GM19025 (cell line): ENCODE results near the gene FBLN1.
"Not testable (repeated sequence)": the region's sequence is repeated elsewhere in the genome, so short reads cannot be mapped to it uniquely, and the experiment has no call there.

Experiments
- ATAC-seq: cut with Tn5 transposase; IDR thresholded peaks from one replicate; pipeline ENCODE4 v1.9.1; 2021; ENCODE audit warnings: mild to moderate bottlenecking, low read depth, moderate library complexity; ENCODE audit not compliant: unreplicated experiment

FBLN1 gene

DNA sequence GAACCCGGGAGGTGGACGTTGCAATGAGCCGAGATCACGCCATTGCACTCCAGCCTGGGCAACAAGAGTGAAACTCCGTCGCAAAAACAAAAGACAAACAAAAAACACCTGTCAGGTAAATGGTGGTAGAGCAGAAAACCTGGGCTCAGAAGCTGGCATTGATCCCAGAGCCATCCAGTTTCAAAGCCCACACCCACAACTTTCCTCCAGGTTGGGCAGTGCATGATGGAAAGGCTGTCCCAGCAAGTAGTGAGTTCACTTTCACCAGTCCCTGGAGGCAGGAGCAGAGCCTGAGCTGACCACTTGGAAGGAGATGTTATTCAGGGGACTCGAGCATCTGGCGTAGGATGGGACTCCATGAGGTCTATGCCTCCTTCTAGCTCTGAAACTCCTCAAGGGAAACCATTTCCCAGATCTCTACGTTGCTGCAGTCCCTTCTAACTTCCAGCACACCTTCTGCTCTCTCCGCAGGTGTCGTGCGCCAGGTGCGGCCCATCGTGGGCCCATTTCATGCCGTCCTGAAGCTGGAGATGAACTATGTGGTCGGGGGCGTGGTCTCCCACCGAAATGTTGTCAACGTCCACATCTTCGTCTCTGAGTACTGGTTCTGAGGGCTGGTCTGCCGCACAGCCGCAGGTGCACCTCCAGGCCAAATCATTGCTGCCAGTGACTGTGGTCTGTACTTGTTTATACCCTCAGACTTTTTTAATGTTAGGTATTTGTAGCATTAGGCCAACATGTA is 97.3 kb downstream of the FBLN1 start:
- no peak for ATAC-seq

DNA sequence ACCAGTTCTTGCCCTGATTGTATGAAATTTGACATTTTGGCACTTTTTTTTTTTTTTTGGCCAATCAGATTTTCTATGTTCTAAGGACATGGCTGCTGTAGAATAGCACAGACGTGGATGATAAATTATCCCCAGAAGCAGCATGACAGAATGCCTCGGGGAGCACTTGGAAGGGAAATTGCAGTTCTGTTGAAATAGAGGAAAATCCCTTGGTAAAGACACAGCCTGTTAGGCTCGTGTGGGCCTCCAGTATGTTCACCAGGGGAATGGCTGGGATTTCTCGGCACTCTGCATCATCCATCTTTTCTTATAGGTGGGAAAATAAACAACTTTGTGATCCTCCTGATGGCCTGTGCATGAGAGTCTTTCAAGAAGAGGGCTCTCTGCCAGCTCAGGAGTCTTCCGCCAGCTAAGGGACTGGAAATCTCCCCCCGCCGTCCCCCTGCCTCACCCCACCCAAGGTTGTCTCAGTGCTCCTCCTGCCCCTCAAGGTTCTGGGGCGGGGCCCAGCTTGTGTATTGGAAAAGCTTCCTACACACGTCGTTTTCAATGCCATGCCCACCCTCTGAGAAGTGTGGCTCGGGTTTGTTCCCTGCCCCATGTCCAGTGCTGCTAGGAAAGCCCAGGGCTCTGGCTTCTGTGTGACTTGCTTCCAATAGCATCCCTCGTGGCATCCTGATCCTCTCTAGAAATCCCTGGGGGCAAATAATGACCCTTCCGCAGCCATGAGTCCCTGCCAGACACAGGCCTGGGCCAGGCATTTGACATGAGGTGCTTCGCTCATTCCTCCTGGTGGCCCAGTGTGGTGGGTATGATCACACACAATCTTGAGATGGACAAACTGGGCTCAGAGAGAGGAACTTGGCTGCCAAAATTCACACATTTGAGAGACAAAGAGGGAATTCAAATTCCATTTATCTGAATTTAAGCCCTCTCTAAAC is 98.4 kb downstream of the FBLN1 start:
- no peak for ATAC-seq

DNA sequence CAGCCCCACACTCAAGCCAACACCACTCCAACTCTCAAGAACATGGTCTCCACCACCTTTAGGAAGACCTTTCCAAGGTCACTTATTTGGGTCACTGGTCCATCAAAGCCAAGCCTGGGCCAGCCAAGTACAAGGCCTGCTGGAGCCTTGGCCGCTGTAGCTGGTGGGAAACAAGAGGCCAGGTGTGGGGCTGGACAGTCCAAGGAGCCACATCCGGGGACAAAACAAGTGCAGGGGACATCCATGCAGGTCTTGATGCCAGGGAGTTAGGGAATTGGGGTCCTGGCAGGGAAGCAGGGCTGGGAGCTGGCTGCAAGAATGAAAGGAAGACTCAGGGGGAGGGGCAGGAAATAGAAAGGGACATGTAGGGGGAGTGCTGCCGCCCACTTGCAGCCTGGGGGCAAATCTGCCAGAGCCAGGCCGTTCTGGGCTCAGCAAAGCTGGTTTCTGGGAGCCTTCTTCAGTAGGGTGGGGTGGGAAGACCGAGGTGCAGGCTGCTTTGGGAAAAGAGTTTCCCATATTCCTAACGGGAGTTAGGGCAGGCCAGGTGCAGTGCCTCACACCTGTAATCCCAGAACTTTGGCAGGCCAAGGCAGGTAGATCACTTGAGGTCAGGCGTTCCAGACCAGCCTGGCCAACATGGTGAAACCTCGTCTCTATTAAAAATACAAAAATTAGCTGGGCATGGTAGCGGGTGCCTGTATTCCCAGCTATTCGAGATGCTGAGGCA is 99.5 kb downstream of the FBLN1 start:
- no peak for ATAC-seq

DNA sequence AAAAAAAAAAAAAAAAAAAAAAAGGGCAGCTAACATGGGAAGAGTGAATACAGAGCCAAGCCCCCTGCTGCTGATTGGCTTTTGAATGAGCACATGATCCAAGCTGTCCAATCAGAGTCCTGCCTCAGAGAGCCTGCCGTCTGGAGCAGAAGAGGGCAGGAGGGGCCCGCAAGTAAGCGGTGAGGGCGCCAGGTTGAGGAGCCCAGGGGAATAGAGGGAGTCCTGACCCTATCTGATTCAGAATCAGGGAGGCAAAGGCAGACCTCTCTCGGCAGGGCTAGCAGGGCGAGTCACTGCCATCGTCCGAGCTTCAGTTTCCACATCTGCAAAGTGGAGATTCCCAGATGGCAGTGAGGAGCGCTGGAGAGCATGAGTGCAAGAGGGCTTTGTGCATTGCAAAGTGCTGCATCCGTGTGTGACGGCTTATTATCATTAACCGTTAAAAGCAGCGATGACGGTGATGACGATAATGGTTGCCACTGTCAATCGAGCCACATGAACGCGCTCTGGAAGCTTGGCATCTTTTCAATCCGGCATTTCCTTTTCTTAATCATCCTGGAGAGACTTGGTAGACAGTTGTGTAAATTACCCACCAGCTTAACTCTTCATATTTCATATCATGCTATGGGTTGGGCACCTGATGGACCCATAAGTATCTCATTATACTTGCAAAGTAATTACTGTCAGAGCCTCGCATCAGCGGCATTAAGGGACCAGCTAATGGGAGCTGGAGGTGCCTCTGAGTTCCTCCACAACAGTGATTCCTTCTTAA is 100.3 kb downstream of the FBLN1 start:
- no peak for ATAC-seq

DNA sequence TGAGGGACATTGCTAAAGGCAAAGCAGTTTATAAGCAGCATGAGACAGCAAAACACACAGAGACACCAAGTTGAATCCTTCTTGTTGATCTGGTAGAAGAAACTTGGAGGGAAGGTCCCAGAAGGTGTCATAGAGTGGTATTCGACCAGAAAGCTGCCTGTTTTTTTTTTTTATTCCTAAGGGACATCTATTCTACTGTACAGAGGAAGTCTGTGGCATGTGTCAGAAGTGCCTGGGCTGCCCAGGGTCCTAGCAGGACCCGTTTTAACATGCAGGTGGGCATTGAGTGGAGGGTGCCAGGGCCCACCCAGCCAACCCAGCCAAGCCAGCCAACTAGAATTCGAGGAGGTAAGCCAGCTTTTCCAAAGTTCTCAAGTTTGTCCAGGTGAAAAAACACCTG is 100.9 kb downstream of the FBLN1 start:
- ATAC-seq: no peak

DNA sequence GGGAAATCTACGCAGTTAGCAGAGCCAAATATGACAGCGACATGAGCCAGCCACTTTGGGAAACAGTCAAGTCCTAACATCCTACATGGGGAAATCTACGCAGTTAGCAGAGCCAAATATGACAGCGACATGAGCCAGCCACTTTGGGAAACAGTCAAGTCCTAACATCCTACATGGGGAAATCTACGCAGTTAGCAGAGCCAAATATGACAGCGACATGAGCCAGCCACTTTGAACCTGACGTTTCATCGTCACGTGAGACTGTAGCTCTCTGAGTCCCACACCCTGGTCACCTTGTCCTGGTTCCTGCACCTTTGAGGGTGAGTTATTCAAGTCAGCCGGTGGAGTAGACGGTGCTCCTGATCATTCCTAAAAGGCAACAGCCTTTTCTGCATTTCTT is 105.4 kb downstream of the FBLN1 start:
- not testable (repeated sequence) for ATAC-seq

DNA sequence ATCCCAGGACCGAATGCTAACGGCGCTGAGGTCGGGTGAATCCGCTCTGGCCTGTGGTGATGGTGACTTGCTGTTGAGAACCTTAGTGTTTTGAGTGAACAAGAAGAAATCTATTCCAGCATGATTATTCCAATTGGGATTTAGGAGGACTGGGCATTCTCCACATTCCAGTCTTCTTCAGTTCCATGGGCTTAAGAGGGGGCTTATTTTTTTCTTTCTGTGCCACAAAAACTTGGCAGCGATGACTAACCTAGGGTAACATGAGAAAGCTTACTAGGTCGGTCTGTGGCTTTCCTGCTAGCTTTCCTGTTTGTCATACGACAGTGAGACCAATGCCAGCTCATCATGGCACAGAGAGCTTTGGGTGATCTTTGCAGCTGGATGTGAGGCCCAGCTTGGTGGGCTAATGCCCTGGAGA is 106.1 kb downstream of the FBLN1 start:
- no peak for ATAC-seq

DNA sequence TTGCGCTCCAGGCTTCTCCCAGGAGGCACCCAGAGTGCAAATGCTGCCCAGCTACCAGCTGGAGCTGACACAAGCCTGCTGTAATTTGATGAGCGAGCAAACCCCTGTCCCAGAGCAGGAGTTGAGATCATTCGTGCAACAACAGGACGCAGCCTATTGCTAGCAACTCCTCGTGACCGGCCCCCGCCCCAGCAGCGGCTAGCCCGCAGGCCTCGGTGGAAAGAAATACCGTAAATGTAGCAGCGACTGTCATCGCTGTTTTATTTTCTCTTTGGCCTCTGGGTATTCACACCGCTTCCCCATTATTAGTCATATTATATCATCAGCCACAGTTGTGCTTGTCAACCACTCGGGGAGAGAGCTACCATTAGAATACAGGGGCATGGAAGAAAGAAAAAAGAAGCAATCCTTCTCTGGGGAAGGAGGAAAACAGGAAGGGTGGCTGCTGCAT is 109.8 kb downstream of the FBLN1 start:
- ATAC-seq: no peak

DNA sequence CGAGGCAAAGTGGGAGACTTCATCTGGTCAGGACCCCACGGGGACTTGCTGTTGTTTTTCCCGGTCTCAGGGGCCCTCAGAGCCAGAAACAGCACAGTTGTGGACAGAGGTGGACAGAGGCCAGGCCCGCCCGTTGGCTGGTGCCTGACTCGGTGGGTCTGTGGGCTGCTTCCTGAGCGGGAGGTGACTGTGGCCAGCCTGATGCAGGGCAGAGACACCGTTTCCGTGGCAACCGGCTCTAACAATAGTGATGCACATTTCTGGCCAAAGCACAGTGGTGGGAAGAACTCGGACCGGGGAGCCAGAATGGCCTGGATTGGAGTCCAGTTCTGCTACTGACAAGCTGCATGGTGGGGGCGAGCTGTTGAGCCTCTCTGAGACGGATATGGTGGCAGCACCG is 110.3 kb downstream of the FBLN1 start:
- ATAC-seq: no peak

DNA sequence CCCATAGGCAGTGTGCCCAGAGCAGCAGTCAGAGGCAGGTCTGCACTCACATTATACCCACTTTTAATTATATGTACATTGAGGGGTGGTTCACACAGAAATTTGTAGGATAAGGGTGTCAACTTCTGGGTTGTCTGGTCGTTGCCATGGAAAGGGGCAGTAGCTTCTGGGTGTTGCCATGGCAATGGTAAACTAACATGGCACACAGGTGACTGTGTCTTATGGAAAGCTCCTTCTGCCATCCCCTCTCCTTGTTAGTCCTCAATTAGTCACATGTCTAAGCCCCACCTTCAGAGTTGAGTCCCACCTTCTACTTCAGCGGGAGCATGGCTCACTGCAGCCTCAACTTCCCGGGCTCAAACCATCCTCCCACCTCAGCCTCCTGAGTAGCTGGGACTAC is 112.7 kb downstream of the FBLN1 start:
- ATAC-seq: no peak

DNA sequence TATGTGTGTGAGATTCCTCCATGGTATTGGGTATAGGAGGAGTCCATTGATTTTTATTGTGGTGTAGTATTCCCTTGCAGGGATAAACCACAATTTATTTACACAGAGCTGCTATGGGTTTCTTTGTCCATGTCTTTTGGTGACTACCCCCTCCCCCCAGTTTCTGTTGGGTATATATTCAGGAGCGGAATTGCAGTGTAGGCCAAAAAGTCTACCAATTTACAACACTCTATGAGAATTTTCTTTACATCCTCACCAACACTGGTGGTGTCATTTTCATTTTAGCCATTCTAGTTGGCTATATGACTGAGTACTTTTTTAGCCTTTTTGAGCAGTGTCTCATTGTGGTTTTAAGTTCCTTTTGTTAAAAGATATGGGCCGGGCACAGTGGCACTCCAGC is 113.7 kb downstream of the FBLN1 start:
- no peak for ATAC-seq

DNA sequence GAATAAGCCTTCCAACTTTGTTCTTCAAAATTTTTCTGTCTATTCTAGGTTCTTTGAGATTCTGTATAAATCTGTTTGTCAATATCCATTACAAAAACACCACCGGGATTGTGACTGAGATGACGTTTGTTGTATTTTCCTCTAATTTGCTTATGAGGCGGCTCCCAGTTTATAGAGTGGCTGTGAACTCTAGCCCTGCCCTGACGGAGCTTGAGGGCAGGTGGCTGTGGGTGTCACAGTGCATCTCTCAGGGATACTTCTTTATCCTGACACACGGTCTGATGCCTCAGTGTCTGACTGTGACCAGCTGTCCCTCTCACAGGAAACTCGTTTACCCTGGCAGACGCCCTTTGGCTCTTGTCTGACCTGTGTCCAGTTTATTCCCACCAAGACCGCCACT is 115.3 kb downstream of the FBLN1 start:
- ATAC-seq: no peak

DNA sequence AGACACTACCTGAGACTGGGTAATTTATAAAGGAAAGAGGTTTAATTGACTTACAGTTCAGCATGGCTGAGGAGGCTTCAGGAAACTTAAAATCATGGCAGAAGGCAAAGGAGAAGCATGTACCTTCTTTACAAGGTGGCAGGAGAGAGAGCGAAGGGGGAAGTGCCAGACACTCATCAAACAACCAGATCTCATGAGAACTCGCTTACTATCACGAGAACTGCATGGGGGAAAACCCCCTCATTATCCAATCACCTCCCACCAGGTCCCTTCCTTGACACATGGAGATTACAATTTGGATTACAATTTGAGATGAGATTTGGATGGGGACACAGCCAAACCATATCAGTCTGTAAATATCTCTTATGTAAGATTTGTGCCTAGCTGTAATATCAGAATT is 118.0 kb downstream of the FBLN1 start:
- ATAC-seq: no peak

DNA sequence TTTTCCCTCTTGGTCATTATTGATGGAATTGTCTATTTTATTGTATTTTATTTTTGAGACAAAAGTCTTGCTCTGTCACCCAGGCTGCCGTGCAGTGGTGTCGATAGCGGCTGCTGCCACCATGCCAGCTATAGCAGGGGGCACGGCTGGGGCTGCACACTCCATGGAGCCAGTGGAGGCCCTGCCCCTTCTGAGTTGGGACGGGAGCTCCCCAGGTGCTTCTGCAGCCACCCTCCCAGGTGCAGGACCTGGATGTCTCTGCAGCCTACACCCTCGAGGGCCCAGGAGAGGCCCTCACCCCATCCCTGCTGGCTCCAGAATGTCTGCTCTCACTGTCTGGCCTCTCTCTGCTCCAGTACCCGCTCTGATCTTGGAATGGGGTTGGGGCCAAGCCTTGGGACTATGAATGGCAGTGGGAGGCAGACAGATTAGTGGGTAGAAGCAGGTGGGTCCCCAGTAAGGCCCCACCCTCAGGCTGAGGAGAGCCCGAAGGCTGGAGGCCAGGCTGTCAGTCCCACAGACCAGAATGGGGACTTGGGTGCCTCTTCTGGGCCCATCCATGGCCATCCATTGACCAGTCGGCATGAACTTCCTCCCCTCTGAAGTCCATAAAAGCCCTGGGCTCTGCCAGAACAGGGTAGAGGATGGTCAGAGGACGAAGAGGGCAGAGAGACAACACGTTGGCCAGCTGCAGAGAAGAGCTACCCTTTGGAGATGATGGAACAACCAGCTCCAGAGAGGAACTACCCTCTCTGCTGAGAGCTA is 119.3 kb downstream of the FBLN1 start:
- ATAC-seq: no peak

DNA sequence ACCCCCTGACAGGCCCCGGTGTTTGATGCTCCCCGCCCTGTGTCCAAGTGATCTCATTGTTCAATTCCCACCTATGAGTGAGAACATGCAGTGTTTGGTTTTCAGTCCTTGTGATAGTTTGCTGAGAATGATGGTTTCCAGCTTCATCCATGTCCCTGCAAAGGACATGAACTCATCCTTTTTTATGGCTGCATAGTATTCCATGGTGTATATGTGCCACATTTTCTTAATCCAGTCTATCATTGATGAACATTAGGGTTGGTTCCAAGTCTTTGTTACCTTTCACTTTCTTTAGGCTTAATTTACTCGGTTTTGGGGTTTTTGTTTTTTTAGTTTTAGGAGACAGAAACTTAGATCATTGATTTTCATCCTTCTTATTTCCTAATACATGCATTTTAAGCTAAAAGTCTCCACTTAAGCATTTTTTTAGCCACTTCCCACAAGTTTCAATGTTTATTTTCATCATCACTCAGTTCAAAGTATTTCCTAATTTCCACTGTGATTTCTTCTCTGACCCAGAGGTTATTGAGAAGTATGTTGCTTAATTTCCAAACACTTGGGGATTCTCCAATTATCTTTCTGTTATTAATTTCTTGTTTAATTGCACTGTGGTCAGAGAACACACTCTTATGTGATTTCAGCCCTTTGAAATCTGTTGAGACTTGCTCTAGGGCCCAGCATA is 120.9 kb downstream of the FBLN1 start:
- not testable (repeated sequence) for ATAC-seq

DNA sequence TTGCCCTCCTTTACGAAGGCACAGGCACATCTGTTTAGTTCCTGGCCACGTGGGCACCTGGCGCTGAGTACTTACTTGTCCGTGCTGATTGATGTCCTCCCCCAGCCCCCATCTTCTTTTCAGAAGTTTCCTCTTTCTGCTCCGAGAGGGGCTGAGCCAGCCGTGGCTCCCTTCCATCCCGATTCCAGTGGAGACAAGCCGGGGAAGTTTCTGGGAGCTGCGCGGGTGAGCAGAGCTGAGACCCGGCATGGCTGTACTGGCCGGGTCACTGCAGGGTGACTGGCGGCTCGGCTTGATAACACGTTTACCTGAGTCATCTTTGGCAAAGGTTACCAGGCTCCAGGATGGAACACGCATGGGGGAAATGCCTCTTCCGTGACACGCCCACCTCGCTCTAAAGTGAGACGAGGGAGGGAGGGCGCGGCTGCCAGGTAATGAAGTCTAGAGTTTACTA is 123.5 kb downstream of the FBLN1 start:
- ATAC-seq: no peak

DNA sequence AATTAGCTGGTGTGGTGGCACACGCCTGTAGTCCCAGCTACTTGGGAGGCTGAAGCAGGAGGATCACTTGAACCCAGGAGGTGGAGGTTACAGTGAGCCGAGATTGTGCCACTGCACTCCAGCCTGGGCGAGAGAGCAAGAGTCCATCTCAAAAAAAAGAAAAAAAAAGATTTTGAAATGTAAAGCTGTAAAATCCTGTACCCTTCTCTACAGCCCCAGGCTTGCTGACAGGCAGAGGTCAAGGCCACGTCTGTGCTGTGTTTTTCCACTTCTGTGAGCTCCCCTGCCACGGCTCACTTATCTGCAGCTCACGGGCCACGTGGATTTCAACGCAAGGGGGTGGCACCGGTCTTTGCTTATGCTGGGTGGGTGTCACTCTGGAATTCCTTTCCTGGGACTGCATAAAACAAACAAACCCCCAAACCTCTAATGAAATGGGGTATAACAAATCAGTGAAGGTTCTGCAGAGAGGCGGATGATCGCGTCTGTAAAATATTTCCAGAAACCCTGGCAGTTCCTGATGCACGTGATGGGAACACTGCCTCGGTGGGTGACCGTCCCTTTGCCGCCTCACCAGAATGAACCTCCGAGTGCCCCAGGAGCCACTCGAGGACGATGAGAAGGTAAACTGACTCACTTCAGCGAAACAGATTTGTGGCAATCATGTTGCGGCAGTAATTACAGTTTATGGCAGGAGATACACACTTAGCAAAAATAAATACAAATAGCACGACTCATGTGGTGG is 125.0 kb downstream of the FBLN1 start:
- no peak for ATAC-seq

DNA sequence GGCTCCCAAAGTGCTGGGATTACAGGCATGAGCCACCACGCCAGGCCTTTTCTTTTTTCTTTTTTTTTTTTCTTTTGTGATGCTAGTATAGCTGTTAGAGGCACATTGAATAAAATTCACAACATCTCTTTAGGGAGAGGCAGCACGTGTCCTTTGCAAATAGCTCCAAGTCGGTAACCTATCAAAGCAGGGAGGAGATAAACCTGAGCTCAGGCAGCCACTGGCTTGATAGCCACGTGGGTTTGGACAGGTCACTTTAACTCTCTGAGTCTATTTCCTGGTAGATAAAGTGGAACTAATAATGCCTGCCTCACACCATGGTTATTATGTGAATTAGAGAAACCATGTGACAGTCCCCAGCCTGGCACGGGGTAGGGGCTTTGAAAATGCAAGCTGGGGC is 125.8 kb downstream of the FBLN1 start:
- no peak for ATAC-seq
